AG09309 (cell line): ENCODE data around the gene TSPAN18.

ENCODE experiments used
- DNase-seq: peaks from one replicate; pipeline ENCODE4 v3.0.0-alpha.2; 2010; ENCODE audit warnings: low read depth
- H3K4me3 ChIP-seq: 2 replicates; pipeline ENCODE4 v1.5.1; 2011; ENCODE audit warnings: mild to moderate bottlenecking, low read depth, low read length, moderate library complexity; ENCODE audit not compliant: control insufficient read depth
- TF ChIP-seq, protein P1 (sequence below): IDR thresholded peaks from 2 replicates; pipeline ENCODE4 v1.5.1; 2011; ENCODE audit warnings: mild to moderate bottlenecking, low read depth, low read length, inconsistent platforms; ENCODE audit not compliant: insufficient read depth, control insufficient read depth; ENCODE audit errors: missing control alignments

The TSPAN18 gene

DNA sequence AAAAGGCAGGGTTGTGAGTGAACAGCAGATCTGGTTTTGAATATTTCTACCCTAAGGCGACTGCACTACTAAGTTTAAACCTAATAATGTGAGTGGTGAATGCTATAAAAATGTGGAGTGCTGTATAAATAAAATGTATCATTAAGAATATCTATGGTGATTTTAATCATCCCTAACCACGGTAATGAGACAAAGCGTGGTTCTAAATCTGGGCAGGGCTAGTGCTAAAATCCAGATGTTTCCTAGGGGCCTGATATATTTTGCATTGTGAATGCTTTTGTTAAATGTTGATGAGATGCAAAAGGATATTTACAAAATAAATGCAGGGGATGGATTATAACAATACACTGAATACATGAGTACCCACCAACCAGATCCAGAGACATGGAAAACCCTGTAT lies 58.1 kb downstream of the TSPAN18 start:
- no peak for DNase-seq
- TF ChIP-seq, protein P1, sequence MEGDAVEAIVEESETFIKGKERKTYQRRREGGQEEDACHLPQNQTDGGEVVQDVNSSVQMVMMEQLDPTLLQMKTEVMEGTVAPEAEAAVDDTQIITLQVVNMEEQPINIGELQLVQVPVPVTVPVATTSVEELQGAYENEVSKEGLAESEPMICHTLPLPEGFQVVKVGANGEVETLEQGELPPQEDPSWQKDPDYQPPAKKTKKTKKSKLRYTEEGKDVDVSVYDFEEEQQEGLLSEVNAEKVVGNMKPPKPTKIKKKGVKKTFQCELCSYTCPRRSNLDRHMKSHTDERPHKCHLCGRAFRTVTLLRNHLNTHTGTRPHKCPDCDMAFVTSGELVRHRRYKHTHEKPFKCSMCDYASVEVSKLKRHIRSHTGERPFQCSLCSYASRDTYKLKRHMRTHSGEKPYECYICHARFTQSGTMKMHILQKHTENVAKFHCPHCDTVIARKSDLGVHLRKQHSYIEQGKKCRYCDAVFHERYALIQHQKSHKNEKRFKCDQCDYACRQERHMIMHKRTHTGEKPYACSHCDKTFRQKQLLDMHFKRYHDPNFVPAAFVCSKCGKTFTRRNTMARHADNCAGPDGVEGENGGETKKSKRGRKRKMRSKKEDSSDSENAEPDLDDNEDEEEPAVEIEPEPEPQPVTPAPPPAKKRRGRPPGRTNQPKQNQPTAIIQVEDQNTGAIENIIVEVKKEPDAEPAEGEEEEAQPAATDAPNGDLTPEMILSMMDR, result no peak
- no peak overlapping the region for H3K4me3 ChIP-seq

DNA sequence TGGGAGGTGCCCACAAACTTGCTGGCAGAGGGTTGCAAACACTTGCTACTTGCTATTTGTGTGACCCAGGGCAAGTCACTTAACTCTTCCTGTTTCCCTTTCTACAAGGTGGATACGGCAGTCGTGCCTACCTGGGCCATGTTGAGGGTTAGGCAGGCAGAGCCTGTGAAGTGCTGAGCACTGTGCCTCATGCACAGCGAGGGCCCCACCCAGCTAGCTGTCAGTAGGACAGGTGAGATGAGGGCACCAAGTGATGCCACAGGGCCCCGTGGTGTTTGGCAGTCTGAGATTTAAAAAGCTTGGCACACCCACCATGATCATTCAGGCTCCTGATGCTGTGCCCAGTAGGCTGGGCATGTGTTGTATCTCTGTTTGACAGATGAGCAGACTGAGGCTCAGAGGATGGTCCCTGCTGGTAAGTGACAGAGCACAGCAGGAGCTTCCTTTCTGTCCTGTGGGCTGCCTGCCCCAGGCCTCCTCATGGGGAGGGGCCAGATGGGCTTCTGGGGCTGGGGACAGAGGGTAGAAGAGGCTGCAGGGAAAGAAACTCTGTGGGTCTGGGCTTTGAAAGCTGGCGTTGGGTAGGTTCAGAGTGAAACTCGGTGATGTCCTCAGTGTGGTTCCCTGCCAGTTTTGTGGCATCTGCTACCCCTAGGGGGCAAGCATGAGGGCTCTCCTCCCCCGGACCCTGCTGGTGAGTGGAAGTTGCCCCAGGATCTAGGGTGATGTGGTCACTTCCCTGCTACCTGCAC lies 59.3 kb downstream of the TSPAN18 start:
- no peak for DNase-seq
- H3K4me3 ChIP-seq, result no peak overlapping the region
- TF ChIP-seq, protein P1, result peak; percentile 15

DNA sequence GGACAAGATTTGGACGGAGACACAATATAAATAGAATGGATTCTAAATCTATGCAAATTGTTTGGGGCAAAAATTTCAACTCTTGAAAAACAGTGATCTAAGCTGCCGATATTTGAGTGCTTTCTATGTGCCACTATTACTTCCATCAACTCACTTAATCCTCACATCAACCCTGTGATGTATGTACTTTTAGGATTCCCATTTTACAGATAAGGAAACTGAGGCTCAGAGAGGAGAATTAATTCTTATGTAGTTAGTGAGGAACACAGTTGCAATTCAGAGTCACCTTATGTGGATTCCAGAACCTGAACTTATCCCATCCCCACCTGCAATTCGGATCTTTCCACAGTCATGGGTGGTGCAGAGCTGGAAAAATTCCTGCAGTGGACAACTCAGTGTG lies 60.3 kb downstream of the TSPAN18 start:
- TF ChIP-seq, protein P1, result no peak
- DNase-seq, result no peak
- H3K4me3 ChIP-seq, result no peak overlapping the region

DNA sequence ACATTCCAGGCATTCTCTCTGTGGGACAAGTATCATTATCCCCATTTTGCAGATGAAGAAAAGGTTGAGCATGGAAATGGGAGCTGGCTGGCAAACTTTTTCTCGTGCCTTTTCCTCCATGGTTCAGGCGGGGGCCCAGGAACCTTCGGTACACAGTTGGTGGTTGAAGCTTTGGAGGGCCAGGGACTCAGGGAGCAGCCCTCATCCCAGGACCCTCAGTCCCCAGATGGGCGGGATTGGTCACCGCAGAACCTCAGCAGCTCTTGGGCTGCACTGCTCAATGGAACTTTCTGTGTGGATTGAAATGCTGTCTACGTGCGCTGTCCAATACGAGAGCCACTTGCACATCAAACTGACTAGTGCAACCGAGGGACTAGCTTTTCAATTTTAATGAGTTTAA lies 61.2 kb downstream of the TSPAN18 start:
- H3K4me3 ChIP-seq, result no peak overlapping the region
- TF ChIP-seq, protein P1, result no peak
- DNase-seq, result no peak

DNA sequence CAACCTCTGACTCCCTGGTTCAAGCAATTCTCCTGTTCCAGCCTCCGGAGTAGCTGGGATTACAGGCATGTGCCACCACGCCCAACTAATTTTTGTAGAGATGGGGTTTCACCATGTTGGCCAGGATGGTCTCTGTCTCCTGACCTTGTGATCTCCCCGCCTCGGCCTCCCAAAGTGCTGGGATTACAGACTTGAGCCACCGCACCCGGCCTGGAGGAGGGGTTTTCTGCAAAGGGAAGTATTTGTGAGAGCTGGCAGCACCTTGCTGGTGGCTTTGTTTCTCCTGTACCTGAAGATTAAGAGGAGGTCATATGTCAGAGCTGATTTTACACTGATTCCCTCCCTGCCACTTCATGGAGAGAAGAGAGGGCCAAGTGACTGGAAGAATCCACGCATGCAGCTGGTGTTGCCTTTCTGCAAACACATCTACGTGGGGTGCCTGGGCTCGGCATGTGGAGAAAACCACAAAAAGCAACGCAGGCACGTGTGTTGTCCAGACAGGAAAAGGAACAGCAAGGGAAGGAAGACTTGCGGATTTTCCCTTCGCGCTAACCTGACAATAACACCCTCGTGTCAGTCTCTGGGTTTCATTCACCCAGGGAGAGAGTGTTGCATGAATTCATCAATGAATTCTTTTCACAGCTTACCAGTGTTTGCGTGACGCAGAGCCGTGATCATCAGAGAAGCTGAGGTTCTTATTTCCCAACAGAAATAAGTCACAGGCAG lies 61.9 kb downstream of the TSPAN18 start:
- TF ChIP-seq, protein P1, result no peak
- no peak overlapping the region for H3K4me3 ChIP-seq
- no peak for DNase-seq

DNA sequence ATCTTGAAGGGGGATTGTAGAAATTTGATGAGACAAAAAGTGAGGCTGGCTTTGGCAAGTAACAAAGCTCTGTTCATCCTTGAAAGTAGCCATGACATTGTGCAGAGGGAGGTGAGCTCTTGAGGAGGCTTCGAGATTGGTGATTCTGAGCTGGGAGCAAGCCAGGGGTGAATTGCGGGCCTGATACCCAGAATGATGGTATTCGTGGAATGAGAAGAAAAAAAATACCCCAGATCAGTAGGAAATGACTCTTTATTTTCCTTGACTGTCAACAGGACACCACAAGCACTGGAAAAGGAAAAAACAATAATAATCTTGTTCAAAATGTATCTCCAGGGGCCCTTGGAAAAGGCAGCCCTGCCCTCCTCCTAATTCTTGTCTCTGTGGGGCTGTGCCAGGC lies 62.7 kb downstream of the TSPAN18 start:
- DNase-seq, result no peak
- TF ChIP-seq, protein P1, result no peak
- no peak overlapping the region for H3K4me3 ChIP-seq
